ENCODE results near the gene LRRC28.

The LRRC28 gene

GRCh38 chr15:99250001-99250400, 1.3 kb upstream of the LRRC28 start:
- no peak for DNase-seq

DNA sequence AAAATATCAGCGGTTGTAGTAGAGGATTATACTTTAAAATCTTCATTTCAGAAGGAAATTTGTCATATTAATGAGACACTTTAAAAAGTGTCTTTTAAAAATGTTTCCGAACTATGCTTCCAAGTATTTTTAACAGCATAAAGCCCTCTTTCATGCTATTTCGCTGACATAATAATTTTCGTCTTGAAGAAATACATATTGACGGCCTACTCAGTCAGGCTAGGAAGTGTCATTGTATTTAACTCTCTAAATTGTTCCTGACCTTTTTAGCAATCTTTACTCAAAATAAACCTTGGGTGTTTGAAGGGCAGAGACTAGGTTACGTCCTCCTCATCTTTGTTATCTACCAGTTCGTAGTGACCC, 806 bp upstream of the LRRC28 start:
- DNase-seq: no peak

DNA sequence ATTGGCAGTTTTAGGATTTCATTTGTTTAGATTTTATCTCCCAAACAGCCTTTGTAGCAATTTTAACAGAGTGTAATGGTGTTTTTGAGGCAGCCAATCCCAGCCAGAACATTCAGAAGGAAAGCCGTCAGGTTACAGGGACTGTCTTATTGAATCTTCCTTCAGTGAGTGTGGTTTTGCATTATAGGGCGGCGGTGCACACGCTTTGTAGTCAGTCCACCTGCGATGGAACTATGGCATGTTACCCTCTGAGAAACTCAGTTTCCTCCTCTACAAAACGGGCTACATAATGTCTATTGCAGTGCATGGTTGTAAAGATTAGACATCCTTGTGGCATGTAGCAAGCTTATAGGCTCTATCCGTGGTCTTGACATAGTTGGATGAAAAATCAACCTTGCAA, 1.0 kb downstream of the LRRC28 start:
- no peak for DNase-seq

- DNase-seq: no peak
Observed at GRCh38 chr15:99253381-99254090, 2.3 kb downstream of the LRRC28 start.

- DNase-seq: no peak
Observed at GRCh38 chr15:99257107-99257750, 5.9 kb downstream of the LRRC28 start.

GRCh38 chr15:99264125-99264524, 12.8 kb downstream of the LRRC28 start:
- DNase-seq: no peak

DNA sequence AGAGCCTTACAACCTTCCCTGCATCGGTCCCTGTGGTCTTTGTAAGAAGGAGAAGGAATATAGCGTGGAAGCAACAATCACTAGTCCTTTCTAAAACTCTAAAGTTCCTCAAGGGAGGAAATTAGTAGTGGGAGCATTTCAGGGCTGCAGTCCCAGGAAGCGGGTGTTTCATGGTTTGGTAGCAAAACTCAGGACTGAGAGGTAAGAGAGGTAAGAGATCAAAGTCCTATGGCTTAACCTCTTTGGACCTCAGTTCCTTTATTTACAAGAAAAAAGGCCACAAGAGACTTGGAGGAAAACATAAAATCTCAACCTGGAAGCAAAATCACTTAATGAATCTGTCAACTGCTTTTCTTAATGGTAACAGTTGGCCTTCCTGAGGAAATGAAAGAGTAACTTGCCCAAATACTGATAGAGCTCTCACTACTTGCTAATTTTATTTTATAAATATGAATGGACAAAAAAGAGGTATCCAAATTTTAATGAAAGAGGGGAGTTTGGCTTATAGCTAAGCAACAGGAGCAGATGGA, 14.3 kb downstream of the LRRC28 start:
- no peak for DNase-seq

- no peak for DNase-seq
Observed at GRCh38 chr15:99267957-99268356, 16.7 kb downstream of the LRRC28 start.

- DNase-seq: no peak
Observed at GRCh38 chr15:99268431-99268830, 17.1 kb downstream of the LRRC28 start.

GRCh38 chr15:99273801-99274200, 22.5 kb downstream of the LRRC28 start:
- no peak for DNase-seq

DNA sequence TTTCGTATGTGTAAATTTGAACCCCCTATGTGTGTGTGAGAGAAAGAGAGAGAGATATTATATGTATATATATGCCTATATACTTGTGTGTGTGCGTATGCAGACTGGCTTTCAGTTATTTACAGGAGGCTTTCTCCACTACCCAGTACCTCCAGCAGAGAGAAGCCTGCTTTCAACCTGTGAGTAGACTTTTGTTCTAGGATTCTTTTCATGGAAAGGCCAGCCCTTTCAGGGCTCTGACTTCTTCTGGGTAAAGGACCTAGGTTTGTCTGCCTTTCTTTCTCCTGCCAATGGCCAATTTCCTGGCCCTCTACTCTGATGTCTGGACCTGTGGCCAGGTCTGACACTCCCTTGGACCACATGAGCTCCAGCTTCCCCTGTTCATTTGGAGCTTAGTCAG, 23.8 kb downstream of the LRRC28 start:
- DNase-seq: no peak

- no peak for DNase-seq
Observed at GRCh38 chr15:99275525-99276128, 24.3 kb downstream of the LRRC28 start.

DNA sequence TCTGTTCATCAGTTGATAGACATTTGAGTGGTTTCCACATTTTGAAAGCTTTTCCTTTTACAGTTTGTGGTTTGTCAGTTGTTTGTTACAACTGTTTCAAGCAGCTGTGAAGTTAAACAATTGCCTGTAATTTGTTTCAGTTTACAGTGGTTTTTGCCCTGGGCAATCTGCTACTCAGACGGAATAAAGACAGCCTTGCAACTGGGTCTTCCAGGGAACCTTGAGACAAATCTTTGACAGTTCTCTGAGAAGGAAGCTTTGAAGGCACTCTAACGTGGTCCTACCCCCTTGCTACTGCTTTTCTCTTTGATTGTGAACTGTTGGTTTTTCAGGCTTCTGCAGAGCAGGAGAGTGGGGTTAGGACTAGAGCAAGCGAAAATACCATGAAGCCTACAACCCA, 28.0 kb downstream of the LRRC28 start:
- DNase-seq: no peak

DNA sequence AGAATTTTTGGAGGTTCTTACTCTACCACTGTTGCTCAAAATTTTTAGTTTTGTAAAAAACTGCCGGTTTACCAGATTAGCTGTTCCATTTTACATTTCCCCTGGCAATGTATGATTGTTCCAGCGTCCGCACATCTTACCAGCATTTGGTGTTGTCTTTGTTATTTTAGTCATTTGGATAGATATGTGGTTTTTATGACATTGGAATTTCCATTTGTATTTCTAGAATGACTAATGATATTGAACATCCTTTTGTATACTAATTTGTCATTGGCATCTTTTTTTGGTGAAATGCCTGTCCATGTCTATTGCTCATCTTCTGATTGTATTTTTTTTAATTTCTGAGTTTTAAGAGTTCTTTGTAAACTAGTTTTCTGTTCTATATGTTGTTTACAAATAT, 28.5 kb downstream of the LRRC28 start:
- DNase-seq: no peak

DNA sequence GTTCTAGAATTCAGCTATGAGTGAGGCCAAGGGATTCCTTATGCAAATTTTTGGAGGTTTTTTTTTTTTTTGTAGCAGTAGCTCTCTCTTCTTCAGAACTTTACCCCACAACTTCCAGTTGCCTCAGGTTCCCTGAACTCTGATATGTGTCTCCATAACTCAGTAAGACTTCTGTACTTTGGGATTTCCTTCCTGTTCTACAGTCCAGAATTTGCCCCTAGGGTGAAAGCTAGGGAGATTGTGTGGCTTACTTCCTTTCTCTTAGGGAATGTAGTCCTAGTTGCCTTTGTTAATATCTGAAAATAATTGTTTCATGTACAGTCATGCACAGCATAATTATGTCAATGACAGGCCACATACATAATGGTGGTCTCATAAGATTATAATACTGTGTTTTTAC, 30.8 kb downstream of the LRRC28 start:
- DNase-seq: no peak

- no peak for DNase-seq
Observed at GRCh38 chr15:99282586-99282985, 31.3 kb downstream of the LRRC28 start.

DNA sequence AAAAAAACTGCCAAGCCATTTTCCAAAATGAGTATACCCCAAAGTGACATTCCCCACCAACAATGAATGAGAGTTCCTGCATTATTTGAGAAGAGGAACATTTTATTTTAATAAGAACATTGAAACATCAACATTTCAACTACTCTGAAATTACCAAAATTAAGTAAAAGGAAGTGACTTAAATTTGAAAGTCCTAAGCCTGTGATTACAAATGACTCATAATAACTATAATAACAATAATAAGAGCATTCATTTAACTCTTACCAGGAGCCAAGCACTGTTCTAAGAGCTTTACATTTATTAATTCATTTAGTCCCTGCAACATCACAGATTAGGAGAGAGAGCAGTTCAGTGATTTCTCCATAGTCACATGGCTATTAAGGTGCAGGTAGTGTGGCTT, 32.4 kb downstream of the LRRC28 start:
- no peak for DNase-seq

- no peak for DNase-seq
Observed at GRCh38 chr15:99291643-99292042, 40.4 kb downstream of the LRRC28 start.

- no peak for DNase-seq
Observed at GRCh38 chr15:99295840-99296239, 44.6 kb downstream of the LRRC28 start.

DNA sequence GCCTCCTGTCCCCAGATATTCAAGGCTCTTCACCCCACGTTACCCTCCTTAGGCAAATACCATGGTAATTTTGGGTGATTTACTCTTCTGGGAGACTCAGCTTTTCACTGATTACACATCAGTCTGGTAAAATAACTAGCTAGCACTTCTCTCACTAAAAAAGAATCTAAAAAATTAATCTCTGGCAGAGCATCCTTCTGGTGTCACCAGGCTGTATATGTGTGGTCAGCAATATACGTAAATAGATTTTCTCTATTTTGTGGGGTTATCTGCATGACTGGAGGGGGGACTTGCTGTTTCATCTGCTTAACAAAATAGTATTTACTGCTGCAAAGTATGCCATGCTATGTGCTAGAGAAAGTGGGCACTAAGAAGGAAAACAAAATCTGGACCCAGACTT, 45.1 kb downstream of the LRRC28 start:
- no peak for DNase-seq

DNA sequence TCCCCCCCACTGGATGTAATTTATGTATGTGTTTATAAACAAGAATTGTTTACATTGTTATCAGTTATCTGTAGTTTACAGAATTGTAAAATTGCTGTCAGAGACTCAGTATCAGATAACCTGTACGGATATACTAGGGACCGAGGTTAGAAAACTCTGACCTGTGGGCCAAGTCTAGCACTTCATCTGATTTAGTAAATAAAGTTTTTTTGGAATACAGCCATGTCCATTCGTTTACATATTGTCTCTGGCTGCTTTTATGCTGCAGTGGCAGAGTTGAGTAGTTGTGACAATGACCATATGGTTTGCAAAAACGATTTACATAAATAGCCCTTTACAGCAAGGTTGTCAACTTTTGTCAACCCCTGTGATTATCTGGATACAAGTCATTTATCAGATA, 52.6 kb downstream of the LRRC28 start:
- no peak for DNase-seq

DNA sequence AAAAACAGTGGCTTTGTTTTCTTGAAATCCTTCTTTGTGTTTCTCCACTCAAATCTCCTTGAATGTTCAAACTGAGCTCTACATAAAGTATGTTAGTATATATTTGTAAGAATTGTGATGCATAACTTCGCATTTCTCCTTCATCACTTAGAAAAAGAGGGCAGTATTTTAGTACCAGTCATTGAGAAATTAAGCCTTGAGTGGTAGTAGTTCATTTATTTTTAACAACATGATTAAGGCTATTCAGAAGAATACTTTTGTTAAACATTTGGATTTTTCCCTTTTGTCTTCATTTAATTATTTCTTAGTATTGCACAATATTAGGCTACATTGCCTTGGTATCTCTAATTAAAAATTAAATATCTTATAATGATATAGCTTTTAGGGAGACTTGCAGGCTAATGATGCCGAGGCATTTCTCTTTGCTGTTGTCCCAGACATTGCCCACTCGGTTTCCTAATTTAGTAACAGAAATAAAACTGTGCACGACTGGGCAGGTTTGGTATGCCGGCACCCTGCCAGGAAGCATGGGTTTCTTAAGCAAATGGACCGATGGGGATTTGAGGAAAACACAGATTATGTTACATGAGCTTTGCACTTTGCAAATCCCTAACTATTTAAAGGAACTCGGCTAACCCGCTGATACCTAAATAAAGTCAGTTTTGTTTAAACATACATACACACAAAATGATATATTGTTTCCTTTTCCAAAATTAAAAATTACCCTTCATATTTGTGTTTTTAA, 54.7 kb downstream of the LRRC28 start:
- DNase-seq: no peak

DNA sequence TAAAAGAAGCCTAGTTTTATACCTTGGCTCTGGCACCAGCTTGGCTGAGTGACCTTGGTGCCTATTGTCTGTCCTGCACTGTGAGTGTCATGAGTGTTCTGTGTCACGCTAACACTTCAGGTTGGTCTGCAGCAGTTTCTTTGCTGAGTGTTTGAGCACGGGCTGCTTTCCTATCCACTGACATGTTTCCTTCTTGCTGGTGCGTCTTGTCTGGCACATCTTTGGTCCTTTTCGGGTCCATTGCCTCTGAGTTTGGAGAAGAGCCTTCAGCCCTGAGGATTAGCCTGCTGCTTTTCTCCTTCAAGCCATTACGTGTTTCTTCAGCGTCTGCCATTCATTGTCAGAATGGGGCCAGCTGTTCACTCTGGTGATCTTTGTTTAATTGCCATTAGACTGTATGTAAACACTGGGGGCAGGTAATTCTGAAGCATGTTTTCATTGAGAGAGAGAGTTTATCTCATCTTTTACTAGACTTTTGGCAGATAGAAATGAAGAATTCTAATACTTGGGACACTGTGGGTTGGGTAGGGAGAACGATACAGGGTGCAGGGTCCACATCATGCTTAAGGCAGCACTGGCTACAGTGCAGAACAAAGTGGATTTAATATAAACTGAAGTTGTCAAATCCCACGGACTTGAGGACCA, 55.5 kb downstream of the LRRC28 start:
- no peak for DNase-seq

All from RPMI8226 (cell line).